GM13977 (cell line): ENCODE results near the gene C5orf47.

Experiments used
- DNase-seq: peaks from one replicate; pipeline ENCODE4 v3.0.0; 2012; ENCODE audit warnings: low spot score
- CTCF ChIP-seq: IDR thresholded peaks from 2 replicates; pipeline ENCODE4 v1.5.1; 2012; ENCODE audit warnings: mild to moderate bottlenecking, control low read depth; ENCODE audit not compliant: insufficient read depth; ENCODE audit errors: extremely low read depth, missing control alignments
- in situ Hi-C: fragments of 300-500 bp; cut with MboI; formaldehyde crosslinking; loops from one replicate; pipeline ENCODE4 v1.12.0; 2022; ENCODE audit warnings: low sequenced_read_pairs, low pct_unique_long_range_greater_than_20kb, mixed read lengths, inconsistent platforms; ENCODE audit not compliant: unreplicated experiment

The C5orf47 gene

GRCh38 chr5:173988554-173989431 lies at the start of gene C5orf47:
Gene C5orf47 (plus strand): TSS chr5:173989170. CDS start chr5:173989264, 94 bp downstream.
- no peak for TF ChIP-seq CTCF
- in situ Hi-C loops = no loop called here
- DNase-seq = no peak

- in situ Hi-C loops = no loop called here
- no peak for DNase-seq
These were observed 48.7 kb upstream of the C5orf47 start for GRCh38 chr5:173940269-173940668.

GRCh38 chr5:173941102-173941501 lies 47.9 kb upstream of the C5orf47 start:
- no peak for DNase-seq
- in situ Hi-C loops = no loop called here
- TF ChIP-seq CTCF = no peak

More at GRCh38 chr5:173940269-173940668, 48.7 kb upstream of the C5orf47 start:
- no peak for TF ChIP-seq CTCF

- DNase-seq = no peak
- no peak for TF ChIP-seq CTCF
- in situ Hi-C loops = no loop called here
These were observed 47.1 kb upstream of the C5orf47 start for GRCh38 chr5:173941758-173942401.

- in situ Hi-C loops = no loop called here
- no peak for DNase-seq
- no peak for TF ChIP-seq CTCF
These were observed 44.5 kb upstream of the C5orf47 start for GRCh38 chr5:173944511-173944910.

GRCh38 chr5:173945160-173945559 lies 43.8 kb upstream of the C5orf47 start:
- in situ Hi-C loops = no loop called here

More at GRCh38 chr5:173945160-173945559, 43.8 kb upstream of the C5orf47 start:
- TF ChIP-seq CTCF = no peak
- DNase-seq = no peak
